ENCODE measurements around the gene GPR85.
A peak's percentile ranks its signal among the peaks of the same experiment; 100 is the strongest.

GPR85 gene

DNA sequence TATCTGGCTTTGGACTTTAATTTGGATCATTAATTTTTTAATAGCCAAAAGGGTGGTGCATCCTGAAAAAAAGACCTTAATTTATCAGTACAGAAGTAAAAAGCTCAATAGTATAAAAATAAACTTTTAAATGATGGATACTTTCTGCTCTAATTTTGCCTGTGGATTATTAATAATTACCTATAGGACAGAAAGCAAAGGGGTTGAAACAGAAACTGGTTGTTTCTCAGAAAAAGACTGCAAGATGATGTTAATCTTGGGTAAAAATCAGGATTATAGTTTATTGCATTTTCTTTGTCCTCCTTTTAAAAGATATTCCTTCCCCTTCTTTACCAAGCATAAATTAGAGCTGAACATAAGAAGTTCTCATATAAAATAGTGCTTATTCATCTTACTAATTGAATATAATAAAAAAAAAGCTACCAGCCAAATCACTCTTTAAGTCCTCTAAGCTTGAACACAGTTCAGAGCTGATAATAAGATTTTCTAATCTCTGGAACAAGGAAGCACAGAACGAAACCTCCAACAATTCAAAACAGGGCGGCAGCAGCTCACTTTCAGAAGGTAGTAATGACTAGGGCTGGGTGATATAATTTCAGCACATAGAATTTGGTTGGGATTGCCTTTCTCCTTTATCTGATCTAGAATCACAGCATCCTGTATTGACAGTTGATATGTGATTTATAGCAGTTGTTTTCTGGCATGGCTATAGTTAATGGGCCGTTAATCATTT is 8.1 kb upstream of the GPR85 start:
- H3K36me3 Mint-ChIP-seq (ENCODE audit: low read depth), result no peaks in the 10 kb centered on the region
- no peak for ATAC-seq
- no peak overlapping the region for H3K27ac Mint-ChIP-seq
- H3K27me3 Mint-ChIP-seq, result peaks cover 18% of the 10 kb centered on the region
- H3K4me1 Mint-ChIP-seq, result no peaks in the 10 kb centered on the region
- no peak for DNase-seq
- no peaks in the 10 kb centered on the region for H3K9me3 Mint-ChIP-seq
- no peak overlapping the region for H3K4me3 Mint-ChIP-seq

DNA sequence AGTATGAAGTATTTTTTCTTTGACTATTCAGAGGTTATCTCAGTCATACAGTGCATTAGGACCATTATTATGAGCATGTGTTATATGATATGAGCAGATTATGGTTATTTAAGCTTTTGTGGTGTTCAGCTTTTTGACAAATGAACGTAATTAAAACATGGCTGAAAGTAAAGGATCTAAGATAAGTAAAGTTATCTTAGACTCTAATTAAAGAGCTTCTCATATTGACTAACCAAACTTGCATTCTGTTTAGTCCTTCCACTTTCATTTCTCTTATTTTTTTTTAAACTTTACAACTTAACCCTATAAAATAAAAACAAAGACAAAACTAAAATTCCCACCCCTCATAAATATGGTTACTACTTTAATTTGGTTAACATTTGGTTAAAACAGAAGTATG is 6.9 kb upstream of the GPR85 start:
- no peak for ATAC-seq
- Mint-ChIP-seq H3K27me3 (peaks cover 19% of the 10 kb centered on the region), H3K36me3 (ENCODE audit: low read depth) (no peaks in the 10 kb centered on the region), H3K4me3 (no peak overlapping the region), H3K27ac (no peak overlapping the region), H3K9me3 (no peaks in the 10 kb centered on the region), H3K4me1 (no peaks in the 10 kb centered on the region)
- no peak for DNase-seq

DNA sequence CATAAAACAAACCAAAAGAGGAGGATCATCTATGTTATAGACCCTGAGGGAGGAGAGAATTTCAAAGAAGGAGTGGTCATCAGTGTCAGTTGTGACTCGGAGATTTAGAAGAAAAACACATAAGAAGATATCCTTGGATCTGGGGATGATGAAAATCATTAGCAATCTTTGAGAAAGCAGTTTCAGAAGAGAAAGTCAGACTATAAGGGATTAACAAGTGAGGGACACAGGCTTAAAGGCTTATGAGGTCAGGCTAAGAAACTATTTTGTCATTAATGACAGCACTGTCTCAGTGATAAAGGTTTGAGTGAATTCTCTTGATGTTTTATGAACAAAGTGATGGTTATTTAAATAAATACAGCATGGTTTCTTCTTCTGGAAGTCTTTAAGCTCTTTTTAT is 6.1 kb upstream of the GPR85 start:
- peaks cover 26% of the 10 kb centered on the region for H3K27me3 Mint-ChIP-seq
- no peak for ATAC-seq
- no peak overlapping the region for H3K27ac Mint-ChIP-seq
- H3K4me3 Mint-ChIP-seq, result no peak overlapping the region
- no peak for DNase-seq
- H3K4me1 Mint-ChIP-seq, result no peaks in the 10 kb centered on the region
- no peaks in the 10 kb centered on the region for H3K9me3 Mint-ChIP-seq
- no peaks in the 10 kb centered on the region for H3K36me3 Mint-ChIP-seq (ENCODE audit: low read depth)

DNA sequence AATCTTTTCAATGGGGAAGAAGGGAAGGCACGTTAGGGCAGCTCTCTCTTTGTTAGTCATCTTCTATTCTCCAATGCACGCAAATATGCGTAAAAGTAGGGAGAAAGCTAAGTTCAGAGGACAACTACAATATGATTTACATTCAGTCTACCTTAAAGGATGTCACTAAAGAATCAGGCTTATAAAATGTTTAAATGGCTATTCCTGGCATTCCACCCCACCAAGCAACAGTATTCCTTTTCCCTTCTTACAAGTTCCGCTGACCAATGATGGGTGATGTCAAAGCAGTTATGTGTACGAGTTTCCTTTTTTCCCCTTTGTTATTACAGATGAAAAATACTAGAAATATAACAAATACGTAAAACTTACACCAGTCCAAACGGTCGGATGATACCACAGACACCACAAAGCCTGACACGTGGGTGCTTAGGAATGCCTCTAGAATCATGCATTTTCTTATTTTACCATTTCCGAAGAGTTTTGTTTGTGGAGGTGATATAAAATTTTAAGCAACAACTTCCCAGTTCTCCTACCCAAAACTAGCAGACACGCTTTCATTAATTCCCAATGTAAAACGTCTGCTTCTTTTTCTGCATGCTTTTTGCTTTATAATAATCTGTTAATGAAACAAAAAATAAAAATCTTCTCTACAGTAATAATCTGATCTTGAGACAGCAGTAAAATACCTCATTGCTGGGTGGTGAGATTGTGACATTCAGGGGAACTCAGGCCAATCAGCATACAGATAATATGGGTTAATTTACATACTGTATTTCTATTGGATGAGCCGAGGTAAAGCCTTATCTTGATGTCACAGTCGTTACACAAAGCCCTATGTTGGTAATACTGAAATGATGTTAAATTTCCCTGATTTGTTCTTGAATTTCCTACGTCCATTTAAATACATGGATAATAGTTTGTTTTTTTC is 708 bp upstream of the GPR85 start:
- H3K27ac Mint-ChIP-seq, result no peak overlapping the region
- H3K4me1 Mint-ChIP-seq, result peaks cover 2% of the 10 kb centered on the region
- H3K9me3 Mint-ChIP-seq, result no peaks in the 10 kb centered on the region
- H3K27me3 Mint-ChIP-seq, result peaks cover 55% of the 10 kb centered on the region
- peak overlapping the region; percentile 24 for H3K4me3 Mint-ChIP-seq
- H3K36me3 Mint-ChIP-seq (ENCODE audit: low read depth), result no peaks in the 10 kb centered on the region
- no peak for ATAC-seq
- DNase-seq, result no peak

DNA sequence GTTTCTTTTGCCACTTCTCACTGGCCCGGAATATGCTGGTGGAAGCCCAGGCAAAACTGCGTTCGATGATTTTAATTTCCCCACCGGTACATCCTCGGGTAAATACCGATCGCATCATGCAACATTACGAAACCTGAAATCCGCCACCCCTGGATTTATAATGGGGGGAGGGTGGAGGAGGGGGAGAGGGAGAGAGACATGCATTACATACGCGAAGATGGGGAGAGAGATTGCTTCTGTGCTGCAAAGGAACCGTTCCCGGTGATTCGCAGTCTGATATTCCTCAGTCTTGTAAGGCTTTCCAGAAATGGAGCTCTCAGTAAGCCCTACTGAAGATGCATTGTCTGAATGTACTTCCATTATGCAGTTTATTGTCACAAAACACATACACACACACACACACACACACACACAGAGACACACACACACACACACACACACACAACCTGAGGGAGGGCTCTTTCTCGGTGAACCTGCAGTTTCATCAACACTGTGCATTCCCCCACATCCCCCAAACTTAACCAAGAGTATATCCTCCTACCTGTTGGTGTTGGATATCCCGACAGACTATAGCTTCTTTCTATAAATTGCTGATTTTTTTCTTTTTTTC is 741 bp downstream of the GPR85 start:
- Mint-ChIP-seq H3K4me1 (peaks cover 2% of the 10 kb centered on the region), H3K27ac (no peak overlapping the region), H3K9me3 (no peaks in the 10 kb centered on the region), H3K36me3 (ENCODE audit: low read depth) (no peaks in the 10 kb centered on the region), H3K27me3 (peaks cover 52% of the 10 kb centered on the region), H3K4me3 (peak overlapping the region; percentile 24)
- DNase-seq, result no peak
- ATAC-seq, result no peak

DNA sequence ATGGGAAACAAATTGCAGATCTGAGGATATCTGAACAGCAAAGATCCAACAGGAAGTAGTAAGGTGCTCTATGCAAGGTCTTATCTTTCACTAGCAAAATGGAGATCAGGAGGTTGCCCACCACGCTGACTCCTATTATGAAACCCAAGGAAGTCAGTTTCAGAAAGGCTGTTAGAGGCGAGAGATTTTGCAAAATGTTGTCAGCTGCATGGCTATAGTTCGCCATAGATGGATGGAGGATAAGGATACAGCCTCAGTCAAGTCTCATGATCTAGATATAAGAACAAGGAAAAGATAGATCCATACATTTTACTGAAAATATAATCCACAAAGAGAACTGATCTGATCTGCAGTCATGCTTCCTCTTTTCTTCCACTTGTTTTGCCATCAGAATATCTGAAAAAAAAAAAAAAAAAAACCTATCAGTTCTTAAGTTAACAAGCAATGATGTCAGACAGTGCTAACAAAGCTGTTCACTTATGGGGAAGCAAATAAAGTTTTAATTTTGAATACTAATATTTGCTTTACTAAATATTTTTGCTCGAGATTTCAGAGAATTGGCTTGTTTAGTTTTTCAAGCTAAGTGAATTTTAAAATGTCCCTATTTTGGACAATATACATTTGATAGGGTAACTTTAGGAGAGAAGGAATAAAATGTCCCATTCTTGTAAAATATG is 2.0 kb downstream of the GPR85 start:
- peaks cover 60% of the 10 kb centered on the region for H3K27me3 Mint-ChIP-seq

DNA sequence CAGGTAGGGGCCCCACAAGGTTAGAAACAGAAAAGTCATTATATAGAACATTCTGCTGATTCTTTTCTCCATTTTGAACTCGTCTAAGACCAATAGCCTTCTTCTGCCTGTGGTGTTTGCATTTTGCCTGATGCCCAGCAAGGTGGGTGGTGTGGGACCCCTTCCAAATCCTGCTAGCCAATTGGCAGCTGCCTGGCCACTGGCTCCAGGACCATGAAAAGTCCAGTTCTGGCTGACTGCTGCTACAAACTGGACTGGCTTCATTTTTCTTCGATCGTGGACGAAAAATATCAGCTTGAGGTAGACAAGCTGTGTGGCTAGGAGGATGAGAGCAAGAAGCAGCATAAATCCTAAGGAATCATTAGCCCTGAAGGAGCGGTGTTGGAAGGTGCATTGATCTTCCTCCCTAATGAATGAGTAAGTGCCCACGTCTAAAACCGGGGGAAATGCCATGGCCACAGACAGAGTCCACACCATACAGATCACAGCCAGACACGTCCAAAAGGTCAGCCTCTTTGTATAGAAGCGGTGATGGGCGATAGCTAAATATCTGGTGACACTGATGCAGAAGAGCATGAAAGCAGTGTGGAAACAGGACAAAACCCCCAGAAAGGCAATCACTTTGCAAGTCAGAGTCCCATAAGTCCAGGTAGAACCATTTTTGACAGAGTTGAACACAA is 2.7 kb downstream of the GPR85 start:
- no peak overlapping the region for H3K4me3 Mint-ChIP-seq
- no peaks in the 10 kb centered on the region for H3K9me3 Mint-ChIP-seq
- no peaks in the 10 kb centered on the region for H3K36me3 Mint-ChIP-seq (ENCODE audit: low read depth)
- peaks cover 60% of the 10 kb centered on the region for H3K27me3 Mint-ChIP-seq
- DNase-seq (no peak), ATAC-seq (no peak)
- no peak overlapping the region for H3K27ac Mint-ChIP-seq
- peaks cover 2% of the 10 kb centered on the region for H3K4me1 Mint-ChIP-seq

More for the DNA sequence above, 2.0 kb downstream of the GPR85 start:
- DNase-seq, result no peak
- no peaks in the 10 kb centered on the region for H3K9me3 Mint-ChIP-seq
- H3K27ac Mint-ChIP-seq, result no peak overlapping the region
- H3K4me3 Mint-ChIP-seq, result no peak overlapping the region
- ATAC-seq, result no peak
- H3K4me1 Mint-ChIP-seq, result peaks cover 2% of the 10 kb centered on the region
- no peaks in the 10 kb centered on the region for H3K36me3 Mint-ChIP-seq (ENCODE audit: low read depth)

DNA sequence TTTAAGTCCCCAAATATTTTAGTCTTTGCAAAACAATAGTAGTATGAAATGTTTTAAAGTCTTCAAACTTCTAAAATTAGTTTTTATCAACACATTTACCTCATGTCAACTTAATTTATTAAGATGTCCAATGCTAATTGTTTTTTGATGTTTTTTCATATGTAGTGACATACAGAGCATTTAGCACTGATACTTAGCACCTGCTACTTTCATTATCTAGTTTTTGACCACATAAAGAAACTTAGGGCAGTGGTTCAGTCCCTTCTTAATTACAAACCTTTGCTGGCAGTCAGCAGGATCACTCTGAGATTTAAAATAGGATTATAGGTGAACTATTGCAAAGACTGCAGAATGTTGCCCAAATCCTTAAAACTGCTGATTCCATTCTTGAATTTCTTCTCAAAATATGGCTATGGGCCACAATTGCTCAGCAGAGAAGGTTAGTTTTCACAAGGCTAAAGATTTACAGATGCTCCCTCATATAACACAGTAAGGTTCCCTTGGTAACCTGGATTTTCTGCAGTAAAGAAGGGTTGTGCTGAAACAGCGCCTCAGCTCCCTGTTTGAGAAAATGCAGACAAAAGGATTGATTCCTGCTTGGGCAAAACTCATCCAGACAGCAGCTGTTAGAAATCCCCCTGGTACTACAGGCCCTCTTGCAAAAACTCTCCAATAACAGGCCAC is 3.4 kb downstream of the GPR85 start:
- no peak overlapping the region for H3K4me3 Mint-ChIP-seq
- H3K4me1 Mint-ChIP-seq, result peaks cover 2% of the 10 kb centered on the region
- H3K36me3 Mint-ChIP-seq (ENCODE audit: low read depth), result no peaks in the 10 kb centered on the region
- ATAC-seq (no peak), DNase-seq (no peak)
- no peak overlapping the region for H3K27ac Mint-ChIP-seq
- no peaks in the 10 kb centered on the region for H3K9me3 Mint-ChIP-seq
- peaks cover 57% of the 10 kb centered on the region for H3K27me3 Mint-ChIP-seq

DNA sequence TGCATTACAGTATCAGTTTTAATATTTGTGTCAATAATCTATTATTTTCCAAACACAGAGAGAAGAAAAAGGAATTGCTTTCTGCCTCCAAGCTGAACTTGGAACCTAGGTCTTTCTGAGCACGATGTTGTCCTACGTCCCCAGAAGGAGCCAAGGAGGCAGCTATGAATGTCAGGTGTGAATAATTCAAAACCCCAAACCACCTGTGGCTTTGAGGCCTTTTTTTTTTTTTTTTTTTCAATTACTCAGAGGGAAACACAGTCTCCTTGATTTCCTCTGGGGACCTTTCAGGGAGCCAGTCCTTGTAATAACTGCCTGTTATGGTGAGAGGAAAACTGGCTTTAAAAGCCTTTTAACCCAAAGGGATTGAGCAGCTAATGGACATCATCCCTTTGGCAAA is 8.3 kb downstream of the GPR85 start:
- no peak for DNase-seq
- no peaks in the 10 kb centered on the region for H3K36me3 Mint-ChIP-seq (ENCODE audit: low read depth)
- H3K27ac Mint-ChIP-seq, result no peak overlapping the region
- H3K4me3 Mint-ChIP-seq, result no peak overlapping the region
- peaks cover 17% of the 10 kb centered on the region for H3K27me3 Mint-ChIP-seq
- ATAC-seq, result no peak
- H3K4me1 Mint-ChIP-seq, result no peaks in the 10 kb centered on the region
- no peaks in the 10 kb centered on the region for H3K9me3 Mint-ChIP-seq

DNA sequence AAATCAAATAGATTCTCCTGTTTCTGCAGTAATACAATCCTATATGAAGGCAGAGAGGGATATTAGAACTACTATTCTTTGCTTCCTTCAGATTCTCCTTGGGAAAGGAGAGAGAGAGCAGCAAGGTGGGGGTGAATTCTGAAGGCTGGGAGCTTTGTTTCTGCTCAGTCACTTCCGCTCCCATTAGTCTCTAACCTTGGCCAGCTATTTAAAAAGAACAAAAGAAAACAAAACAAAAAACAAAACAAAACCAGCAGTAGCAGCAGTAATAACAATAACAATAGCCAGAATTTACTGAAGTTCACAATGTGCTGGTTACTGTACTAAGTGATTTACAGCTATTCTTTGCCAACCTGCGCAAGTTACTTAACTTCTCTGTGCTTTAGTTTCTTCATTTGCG is 9.9 kb downstream of the GPR85 start:
- no peaks in the 10 kb centered on the region for H3K9me3 Mint-ChIP-seq
- DNase-seq (no peak), ATAC-seq (no peak)
- H3K27ac Mint-ChIP-seq, result no peak overlapping the region
- no peak overlapping the region for H3K4me3 Mint-ChIP-seq
- H3K4me1 Mint-ChIP-seq, result no peaks in the 10 kb centered on the region
- no peaks in the 10 kb centered on the region for H3K36me3 Mint-ChIP-seq (ENCODE audit: low read depth)
- peaks cover 14% of the 10 kb centered on the region for H3K27me3 Mint-ChIP-seq

DNA sequence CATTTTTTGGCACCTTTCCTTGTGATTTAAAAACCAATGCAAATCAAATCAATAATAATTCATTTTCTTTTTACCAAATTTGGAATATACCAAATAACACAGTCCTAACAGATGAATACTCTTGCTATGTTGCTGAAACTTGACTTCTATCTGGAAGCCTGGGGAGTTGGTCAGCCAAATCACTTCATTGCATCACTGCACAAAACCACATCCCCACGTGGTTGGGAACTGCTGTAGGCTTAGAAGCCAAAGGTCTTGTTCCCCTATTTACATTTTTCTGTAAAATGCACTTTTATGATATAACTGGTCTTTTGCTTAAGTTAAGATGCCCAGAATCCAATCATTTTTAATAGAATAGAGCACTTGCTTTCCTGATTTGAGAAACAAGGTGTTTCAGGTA is 15.2 kb downstream of the GPR85 start:
- Mint-ChIP-seq H3K27me3 (peaks cover 8% of the 10 kb centered on the region), H3K4me3 (no peak overlapping the region), H3K4me1 (no peaks in the 10 kb centered on the region), H3K36me3 (ENCODE audit: low read depth) (no peaks in the 10 kb centered on the region), H3K27ac (no peak overlapping the region), H3K9me3 (no peaks in the 10 kb centered on the region)
- ATAC-seq, result no peak
- no peak for DNase-seq

DNA sequence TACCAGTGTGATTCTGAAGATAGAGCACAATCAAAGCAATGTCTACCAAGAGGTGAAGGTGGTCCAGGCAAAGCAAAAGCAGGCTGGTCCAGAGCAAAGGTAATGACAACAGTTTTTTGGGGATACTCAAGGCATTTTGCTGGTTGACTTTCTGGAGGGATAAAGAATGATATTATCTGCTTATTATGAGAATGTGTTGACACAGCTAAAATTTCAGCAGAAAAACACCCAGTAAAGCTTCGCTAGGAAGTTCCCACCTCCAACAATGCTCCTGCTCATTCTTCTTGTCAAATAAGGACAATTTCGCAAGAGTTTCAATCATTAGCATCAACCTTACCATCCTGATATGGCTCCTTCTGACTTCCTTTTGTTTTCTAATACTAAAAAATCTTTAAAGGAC is 24.1 kb downstream of the GPR85 start:
- H3K4me3 Mint-ChIP-seq, result no peak overlapping the region
- H3K27me3 Mint-ChIP-seq, result peaks cover 4% of the 10 kb centered on the region
- no peak overlapping the region for H3K27ac Mint-ChIP-seq
- no peaks in the 10 kb centered on the region for H3K9me3 Mint-ChIP-seq
- no peaks in the 10 kb centered on the region for H3K4me1 Mint-ChIP-seq
- ATAC-seq, result no peak
- no peak for DNase-seq
- no peaks in the 10 kb centered on the region for H3K36me3 Mint-ChIP-seq (ENCODE audit: low read depth)

DNA sequence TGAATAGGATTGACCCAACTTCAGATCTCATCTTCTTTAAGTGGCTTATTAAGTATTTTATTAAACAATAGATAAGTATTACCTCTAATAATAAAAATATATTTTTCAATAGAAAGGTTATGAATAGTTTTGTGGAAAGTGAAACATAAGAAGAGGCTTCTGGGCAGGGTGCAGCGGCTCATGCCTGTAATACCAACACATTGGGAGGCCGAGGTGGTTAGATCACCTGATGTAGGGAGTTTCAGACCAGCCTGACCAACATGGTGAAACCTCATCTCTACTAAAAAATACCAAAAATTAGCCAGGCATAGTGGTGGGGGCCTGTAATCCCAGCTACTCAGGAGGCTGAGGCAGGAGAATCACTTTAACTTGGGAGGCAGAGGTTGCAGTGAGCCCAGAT is 26.5 kb downstream of the GPR85 start:
- Mint-ChIP-seq H3K27ac (no peak overlapping the region), H3K4me1 (no peaks in the 10 kb centered on the region), H3K9me3 (no peaks in the 10 kb centered on the region), H3K36me3 (ENCODE audit: low read depth) (no peaks in the 10 kb centered on the region), H3K4me3 (no peak overlapping the region), H3K27me3 (peaks cover 9% of the 10 kb centered on the region)
- DNase-seq (no peak), ATAC-seq (no peak)

DNA sequence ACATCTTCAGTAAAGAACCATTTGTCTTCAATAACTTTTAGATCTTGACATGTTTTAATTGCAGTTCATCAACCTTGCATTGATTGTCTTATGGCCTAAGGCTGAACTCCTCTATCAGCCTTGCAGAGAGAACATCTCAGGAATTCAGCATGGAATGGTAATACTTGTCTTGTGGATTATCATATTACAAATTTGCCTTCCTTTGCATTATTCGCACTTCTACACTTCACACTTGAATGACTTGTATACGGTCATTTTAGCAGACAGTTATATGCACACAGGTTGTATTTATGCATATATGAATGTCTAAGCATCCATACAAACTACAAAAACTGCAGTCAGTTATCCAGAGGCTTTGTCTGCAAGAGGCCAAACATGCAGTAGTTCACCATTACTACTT is 31.7 kb downstream of the GPR85 start:
- peaks cover 8% of the 10 kb centered on the region for H3K27me3 Mint-ChIP-seq
- H3K36me3 Mint-ChIP-seq (ENCODE audit: low read depth), result no peaks in the 10 kb centered on the region
- no peak for ATAC-seq
- no peak overlapping the region for H3K27ac Mint-ChIP-seq
- no peak overlapping the region for H3K4me3 Mint-ChIP-seq
- H3K9me3 Mint-ChIP-seq, result peaks cover 5% of the 10 kb centered on the region
- DNase-seq, result no peak
- H3K4me1 Mint-ChIP-seq, result no peaks in the 10 kb centered on the region

All from activated naive CD8-positive, alpha-beta T cell treated with anti-CD3 and anti-CD28 coated beads, Interleukin-2, amount 50 U/mL, for 24 hours (primary cell).